ENCODE data around the gene RABEP2.

DNA sequence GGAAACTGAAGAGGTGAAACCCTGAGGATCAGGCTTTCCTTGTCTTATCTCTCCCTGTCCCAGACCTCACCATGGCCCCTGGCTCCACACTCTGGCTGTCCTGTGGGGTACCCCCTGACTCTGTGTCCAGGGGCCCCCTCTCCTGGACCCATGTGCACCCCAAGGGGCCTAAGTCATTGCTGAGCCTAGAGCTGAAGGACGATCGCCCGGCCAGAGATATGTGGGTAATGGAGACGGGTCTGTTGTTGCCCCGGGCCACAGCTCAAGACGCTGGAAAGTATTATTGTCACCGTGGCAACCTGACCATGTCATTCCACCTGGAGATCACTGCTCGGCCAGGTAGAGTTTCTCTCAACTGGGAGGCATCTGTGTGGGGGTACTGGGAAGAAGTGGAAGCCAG lies 8.1 kb upstream of the RABEP2 start:
- TF ChIP-seq, protein P1, sequence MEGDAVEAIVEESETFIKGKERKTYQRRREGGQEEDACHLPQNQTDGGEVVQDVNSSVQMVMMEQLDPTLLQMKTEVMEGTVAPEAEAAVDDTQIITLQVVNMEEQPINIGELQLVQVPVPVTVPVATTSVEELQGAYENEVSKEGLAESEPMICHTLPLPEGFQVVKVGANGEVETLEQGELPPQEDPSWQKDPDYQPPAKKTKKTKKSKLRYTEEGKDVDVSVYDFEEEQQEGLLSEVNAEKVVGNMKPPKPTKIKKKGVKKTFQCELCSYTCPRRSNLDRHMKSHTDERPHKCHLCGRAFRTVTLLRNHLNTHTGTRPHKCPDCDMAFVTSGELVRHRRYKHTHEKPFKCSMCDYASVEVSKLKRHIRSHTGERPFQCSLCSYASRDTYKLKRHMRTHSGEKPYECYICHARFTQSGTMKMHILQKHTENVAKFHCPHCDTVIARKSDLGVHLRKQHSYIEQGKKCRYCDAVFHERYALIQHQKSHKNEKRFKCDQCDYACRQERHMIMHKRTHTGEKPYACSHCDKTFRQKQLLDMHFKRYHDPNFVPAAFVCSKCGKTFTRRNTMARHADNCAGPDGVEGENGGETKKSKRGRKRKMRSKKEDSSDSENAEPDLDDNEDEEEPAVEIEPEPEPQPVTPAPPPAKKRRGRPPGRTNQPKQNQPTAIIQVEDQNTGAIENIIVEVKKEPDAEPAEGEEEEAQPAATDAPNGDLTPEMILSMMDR (IDR thresholded peaks at IDR 0.05): no peak
- TF ChIP-seq ZFX (IDR thresholded peaks at IDR 0.05; ENCODE audit: borderline replicate concordance): no peak
